Effector CD8-positive, alpha-beta T cell (primary cell): ENCODE data around the gene TMEM255B.
"Not testable (repeated sequence)": the region's sequence is repeated elsewhere in the genome, so short reads cannot be mapped to it uniquely, and the experiment has no call there.

ENCODE experiments used
- DNase-seq: peaks from one replicate; lab custom pipeline; 2025; lab: John Stamatoyannopoulos, UW

The TMEM255B gene

DNA sequence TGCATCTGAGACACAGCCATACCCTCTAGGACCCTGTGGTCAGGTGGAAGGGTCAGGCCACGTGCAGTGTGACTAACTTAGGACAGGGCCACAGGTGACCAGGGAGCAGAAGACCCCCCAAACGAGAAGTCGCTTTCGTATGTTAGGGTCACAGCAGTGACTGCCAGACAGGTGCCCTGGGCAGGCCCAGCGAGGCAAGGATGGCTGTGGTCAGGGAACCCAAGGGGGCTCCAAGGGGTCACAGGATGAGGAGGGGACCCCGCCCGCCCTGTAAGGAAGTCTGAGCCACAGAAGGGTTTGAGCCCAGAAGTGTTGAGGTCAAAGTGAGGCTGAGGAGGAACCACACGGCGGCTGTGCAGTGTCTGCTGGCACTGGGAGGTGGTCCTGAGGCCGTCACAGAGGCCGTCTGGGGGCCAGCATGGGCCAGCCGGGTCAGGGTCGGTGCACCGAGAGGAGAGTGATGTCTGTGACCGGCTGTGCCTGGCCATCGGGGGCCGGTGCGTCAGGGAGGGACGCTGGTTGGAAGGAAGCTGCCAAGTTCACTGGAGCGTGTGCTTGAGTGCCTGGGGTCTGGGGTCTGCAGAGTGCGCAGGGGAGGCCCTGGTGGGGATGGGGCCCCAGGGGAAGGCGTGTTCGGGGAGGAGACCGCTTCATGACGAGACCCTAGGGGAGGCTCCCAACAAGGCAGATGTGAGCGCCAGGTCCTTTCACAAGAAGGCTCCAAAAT lies 24.8 kb upstream of the TMEM255B start:
- DNase-seq = no peak

GRCh38 chr13:113734826-113735125 lies 24.2 kb upstream of the TMEM255B start:
- DNase-seq = no peak

GRCh38 chr13:113735194-113735593 lies 23.8 kb upstream of the TMEM255B start:
- DNase-seq = no peak

GRCh38 chr13:113735750-113736149 lies 23.3 kb upstream of the TMEM255B start:
- DNase-seq = no peak

DNA sequence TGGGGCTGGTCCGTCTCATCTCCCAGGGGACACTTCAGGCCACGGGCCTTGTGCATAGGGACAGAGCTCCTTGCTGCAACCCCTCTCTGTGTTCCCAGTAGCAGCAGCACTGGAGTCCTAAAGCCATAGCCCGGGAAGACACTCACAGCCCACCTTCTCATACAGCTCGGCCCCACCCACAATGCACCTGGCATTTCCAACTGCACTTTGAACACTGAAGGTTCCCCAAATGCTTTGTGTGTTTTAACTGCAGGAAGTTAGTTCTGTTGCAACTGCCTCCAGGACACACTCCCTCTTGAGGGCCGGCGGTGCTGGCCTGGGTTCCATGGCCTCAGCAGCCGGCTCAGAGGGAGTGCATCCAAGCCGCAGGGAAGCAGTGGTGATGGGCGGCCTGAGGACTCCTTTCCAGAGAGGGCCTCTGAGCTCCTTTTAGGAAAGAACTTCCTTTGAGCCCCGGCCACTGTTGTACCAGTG lies 22.7 kb upstream of the TMEM255B start:
- no peak for DNase-seq

DNA sequence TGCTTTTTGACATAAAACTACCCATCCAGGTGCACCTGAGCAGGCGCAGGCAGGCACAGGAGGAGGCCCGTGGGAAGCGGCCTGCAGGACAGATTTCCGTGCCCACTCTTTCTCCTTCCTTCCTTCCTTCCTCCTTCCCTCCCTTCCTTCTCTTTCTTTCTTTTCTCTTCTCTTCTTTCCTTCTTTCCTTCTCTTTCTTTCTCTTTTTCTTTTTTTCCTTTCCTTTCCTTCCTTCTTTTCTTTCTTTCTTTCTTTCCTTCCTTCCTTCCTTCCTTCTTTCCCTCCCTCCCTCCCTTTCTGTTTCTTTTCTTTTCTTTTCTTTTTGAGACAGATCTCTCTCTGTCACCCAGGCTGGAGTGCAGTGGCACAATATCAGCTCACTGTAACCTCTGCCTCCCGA lies 21.2 kb upstream of the TMEM255B start:
- DNase-seq = no peak

- no peak for DNase-seq
These were observed 19.3 kb upstream of the TMEM255B start for GRCh38 chr13:113739527-113740285.

DNA sequence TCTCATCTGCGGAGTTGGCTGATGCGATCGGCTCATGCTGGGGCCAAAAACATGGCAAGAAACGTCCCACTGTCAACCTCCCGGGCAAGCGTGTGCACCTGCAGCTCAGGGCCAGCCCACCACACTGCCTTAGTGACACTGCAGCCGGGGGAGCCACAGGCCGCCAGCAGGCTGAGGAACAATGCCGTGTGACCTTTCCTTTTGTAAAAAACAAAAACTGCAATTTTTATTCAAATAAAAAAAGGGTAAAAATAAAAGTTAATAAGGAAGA lies 18.8 kb upstream of the TMEM255B start:
- no peak for DNase-seq

DNA sequence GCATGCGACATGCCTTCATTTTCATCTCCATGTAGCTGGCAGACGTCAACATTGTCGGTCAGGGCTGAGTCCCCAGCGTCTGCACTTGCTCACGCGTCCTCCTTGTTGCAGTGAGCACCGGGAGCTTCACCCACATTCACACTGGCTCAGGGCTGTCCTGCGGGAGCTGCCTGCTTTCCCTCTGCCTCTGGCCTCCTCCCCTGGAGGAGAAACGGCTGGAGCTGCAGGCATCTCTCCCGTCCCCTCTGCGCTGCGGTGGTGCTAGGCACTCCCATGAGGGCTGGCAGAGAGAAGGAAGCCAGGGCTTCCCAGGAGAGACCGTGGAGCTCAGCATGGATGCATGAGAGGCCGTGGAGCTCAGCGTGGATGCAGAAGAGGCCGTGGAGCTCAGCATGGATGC lies 18.4 kb upstream of the TMEM255B start:
- no peak for DNase-seq

DNA sequence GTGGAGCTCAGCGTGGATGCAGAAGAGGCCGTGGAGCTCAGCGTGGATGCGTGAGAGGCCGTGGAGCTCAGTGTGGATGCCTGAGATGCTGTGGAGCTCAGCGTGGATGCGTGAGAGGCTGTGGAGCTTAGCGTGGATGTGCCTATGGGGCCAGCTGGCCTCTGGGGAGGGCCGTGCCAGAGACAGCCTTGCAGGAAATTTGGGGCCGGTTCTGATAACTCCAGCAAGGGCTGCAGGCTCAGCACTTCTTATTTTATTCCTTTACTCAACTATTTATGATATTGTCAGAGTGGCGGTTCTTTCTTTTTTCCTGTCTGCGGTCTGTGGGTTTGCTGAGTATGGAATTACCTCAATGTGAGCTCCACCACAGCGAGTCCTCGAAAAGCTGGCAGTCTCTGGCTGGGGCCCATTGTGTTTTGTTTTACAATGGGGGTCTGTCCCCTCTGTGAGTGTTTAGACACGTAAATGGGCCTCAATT lies 17.8 kb upstream of the TMEM255B start:
- no peak for DNase-seq

DNA sequence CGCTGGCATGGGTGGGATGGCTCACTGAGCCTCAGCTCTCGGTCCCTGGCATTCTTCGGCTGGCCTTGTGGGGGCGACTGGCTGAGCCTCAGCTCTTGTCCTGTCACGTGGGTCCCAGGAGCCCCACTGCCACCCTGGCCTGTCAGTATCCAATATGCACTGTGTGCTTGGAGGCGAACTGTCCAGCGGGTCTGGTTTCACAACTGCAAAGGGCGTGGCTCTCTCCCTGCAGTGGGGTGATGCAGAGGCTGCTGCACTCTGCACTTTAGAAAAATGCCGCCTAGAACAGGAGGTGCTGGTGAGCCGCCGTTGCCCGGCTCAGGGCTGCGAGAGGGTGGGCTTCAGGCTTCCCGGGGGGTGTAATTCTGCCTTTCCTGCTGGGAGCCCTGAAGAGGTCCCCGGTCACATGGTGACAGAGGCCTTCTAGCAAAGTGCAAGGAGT lies 17.0 kb upstream of the TMEM255B start:
- DNase-seq = no peak

- DNase-seq = no peak
These were observed 16.4 kb upstream of the TMEM255B start for GRCh38 chr13:113742445-113743120.

DNA sequence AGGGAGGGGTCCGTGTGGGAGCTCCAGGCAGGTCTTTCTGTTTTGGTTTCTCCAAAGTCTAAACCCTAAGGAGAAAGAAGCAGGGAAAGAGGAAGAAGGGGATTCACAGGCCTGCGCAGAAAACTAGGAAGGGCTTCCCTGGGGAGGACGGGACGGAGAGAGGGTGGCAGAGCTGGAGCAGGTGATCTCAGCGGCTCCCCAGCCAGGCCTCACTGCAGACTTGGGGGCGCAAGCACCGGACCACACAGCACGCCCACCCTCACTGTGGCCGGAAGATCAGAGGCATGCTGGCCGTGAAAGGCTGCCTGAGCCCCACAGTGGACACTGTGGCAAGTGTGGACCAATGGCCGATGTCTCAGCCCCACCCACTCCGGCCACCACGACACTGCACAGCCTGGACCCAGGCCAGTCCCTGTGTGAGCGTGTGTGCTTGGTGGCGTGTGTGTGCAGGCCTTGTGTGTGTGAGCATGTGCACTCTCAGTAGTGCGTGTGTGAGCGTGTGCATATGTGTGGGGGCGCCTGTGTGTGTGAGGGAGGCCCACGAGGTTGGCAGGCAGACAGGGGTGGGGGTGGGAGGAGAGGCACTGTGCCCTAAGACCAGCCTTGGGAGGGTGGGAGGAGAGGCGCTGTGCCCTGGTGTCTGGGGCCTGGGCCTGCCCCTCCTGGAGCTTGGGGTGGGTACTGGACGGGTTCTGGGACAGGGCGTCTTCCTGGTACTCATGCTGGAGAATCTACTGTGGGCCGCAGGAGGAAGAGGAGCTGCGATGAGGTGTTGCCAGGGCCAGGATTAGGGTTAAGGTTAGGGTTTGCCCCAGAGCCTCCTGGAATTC lies 15.4 kb upstream of the TMEM255B start:
- DNase-seq = no peak

DNA sequence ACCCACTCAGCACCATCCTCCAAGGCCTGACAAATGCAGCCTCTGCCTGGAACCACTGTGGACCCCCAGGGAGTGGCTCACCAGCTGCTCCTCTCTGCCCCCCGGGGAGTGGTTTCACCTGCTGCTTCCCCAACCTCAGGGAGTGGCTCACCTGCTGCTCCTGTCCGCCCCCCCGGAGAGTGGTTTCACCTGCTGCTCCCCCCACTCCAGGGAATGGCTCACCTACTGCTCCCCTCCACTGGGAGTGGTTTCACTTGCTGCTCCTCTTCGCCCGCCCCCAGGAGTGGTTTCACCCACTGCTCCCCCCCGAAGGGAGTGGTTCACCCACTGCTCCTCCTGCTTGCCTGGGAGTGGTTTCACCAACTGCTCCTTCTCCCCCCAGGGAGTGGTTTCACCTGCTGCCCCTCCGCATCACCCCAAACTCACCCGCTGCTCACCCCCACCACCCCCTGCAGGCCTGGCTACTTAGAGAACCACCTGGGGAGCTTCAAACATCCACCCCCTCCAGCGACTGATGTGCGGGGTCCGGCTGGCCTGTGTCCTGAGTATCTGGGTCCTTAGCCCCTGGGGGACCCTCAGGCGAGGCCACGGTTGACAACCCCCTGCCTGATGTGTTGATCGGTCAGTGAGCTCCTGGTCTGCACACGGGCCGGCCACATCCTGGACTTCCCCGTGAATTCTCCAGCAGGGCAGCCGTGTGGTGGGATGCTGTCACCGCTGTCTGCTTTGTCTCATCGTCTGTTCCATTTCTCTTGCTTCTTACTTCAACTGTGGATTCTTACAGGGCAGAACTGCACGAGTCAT lies 14.6 kb upstream of the TMEM255B start:
- DNase-seq = no peak

DNA sequence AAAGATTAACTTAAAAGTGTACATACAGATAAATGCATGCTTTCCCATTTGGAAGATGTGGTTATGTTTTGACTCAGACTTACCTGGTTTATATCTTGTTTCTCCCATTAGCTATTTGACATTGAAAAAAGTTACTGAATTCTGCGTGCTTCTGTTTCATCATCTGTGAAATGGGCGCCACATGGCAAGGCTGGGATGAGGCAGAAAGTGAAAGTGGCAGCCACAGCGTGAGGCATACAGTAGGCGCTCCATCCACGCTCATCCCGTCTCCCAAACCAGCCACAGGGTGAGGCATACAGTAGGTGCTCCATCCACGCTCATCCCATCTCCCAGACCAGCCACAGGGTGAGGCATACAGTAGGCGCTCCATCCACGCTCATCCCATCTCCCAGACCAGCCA lies 14.0 kb upstream of the TMEM255B start:
- no peak for DNase-seq

GRCh38 chr13:113745500-113746142 lies 13.4 kb upstream of the TMEM255B start:
- DNase-seq = not testable (repeated sequence)

- DNase-seq = no peak
These were observed 12.9 kb upstream of the TMEM255B start for GRCh38 chr13:113746143-113746525.

- DNase-seq = no peak
These were observed 12.4 kb upstream of the TMEM255B start for GRCh38 chr13:113746671-113747070.

DNA sequence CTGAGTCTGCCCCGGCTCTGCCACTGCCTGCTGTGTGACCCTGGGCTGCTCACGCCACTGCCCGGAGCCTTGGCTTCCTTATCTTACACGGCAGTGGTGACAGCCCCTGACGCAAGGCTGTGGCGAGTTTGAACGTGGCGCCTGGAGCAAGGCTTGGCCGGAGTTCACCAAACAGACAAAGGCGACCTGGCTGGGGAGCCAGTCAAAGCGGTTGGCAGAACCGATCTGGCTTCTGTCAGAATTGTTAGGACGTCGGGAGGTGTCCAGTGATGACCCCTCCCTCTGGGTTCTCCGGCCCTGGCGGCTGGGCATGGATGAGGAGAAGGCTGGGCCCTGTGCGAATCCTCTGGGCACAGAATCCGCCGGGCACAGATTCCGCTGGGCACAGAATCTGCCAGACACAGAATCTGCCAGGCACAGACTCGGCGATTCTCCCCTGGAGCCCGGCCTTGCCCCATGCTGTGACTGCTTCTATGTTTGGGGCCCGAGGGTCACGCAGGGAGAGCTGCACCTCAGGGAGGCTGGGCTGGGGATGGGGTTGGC lies 11.7 kb upstream of the TMEM255B start:
- DNase-seq = no peak

- no peak for DNase-seq
These were observed 10.7 kb upstream of the TMEM255B start for GRCh38 chr13:113748101-113748861.
